ENCODE measurements around the gene FBXO8. TPM values are rescaled to one million over a fixed set of nuclear protein-coding genes. Genes with fewer than 3 reads are reported as not detected.

Gene FBXO8
- total and polyA plus RNA-seq, 8 donors: 6.7 to 16.9 (median 10.4) TPM

- Histone ChIP-seq H3K9me3 (no peaks in the 10 kb centered on the region), H3K27ac (no peak overlapping the region), H3K27me3 (no peaks in the 10 kb centered on the region), H3K4me3 (no peak overlapping the region), H3K4me1 (no peaks in the 10 kb centered on the region), H3K36me3 (peaks cover 0 to 8% (median 0%) of the 10 kb centered on the region in 3 donors)
- DNase-seq (no peak), ATAC-seq (no peak), FAIRE-seq (no peak)
- TF ChIP-seq CTCF (IDR thresholded peaks at IDR 0.05): no peak
- intact Hi-C loops (cut with DNase I): loop anchor here in 1 of 3 donors (5.0 kb wide), 1 partner anchor 94 kb away; no protein-coding TSS in a partner anchor
- WGBS, 2 donors: 85 to 87% methylated on average over 1 of the region's 1 CpG
Observed at GRCh38 chr4:174316546-174316945, 33.1 kb upstream of the FBXO8 start.

- Histone ChIP-seq H3K9me3 (no peaks in the 10 kb centered on the region), H3K4me3 (no peak overlapping the region), H3K4me1 (no peaks in the 10 kb centered on the region), H3K27me3 (no peaks in the 10 kb centered on the region), H3K36me3 (peaks cover 0 to 16% (median 0%) of the 10 kb centered on the region in 3 donors), H3K27ac (no peak overlapping the region)
- 85 to 93% methylated on average over 3 of the region's 3 CpGs for WGBS, 2 donors
- FAIRE-seq (no peak), DNase-seq (no peak), ATAC-seq (no peak)
- intact Hi-C loops (cut with DNase I): loop anchor here in 1 of 3 donors (5.0 kb wide), 1 partner anchor 92 kb away; no protein-coding TSS in a partner anchor
- no peak for TF ChIP-seq CTCF (IDR thresholded peaks at IDR 0.05)
Observed at GRCh38 chr4:174314770-174315169, 31.3 kb upstream of the FBXO8 start.

GRCh38 chr4:174314274-174314673, 30.8 kb upstream of the FBXO8 start:
- Histone ChIP-seq H3K4me3 (no peak overlapping the region), H3K9me3 (no peaks in the 10 kb centered on the region), H3K27ac (no peak overlapping the region), H3K36me3 (peaks cover 0 to 16% (median 0%) of the 10 kb centered on the region in 3 donors), H3K27me3 (no peaks in the 10 kb centered on the region), H3K4me1 (no peaks in the 10 kb centered on the region)
- 93 to 97% methylated on average over 3 of the region's 3 CpGs for WGBS, 2 donors
- TF ChIP-seq CTCF (IDR thresholded peaks at IDR 0.05): no peak
- intact Hi-C loops (cut with DNase I): no loop called here
- DNase-seq: no peak
- no peak for ATAC-seq
- no peak for FAIRE-seq

- H3K27ac ChIP-seq: no peak overlapping the region
- DNase-seq: no peak
- H3K36me3 ChIP-seq: peaks cover 0 to 16% (median 0%) of the 10 kb centered on the region in 3 donors
- 94% methylated on average over 3 of the region's 3 CpGs for WGBS, 2 donors
- H3K4me3 ChIP-seq: no peak overlapping the region
- intact Hi-C loops (cut with DNase I): no loop called here
- TF ChIP-seq CTCF (IDR thresholded peaks at IDR 0.05): no peak
- no peak for ATAC-seq
- H3K9me3 ChIP-seq: no peaks in the 10 kb centered on the region
- no peaks in the 10 kb centered on the region for H3K4me1 ChIP-seq
- no peaks in the 10 kb centered on the region for H3K27me3 ChIP-seq
- FAIRE-seq: no peak
Observed at GRCh38 chr4:174312993-174313392, 29.5 kb upstream of the FBXO8 start.

GRCh38 chr4:174307694-174308093, 24.2 kb upstream of the FBXO8 start:
- no peak for TF ChIP-seq CTCF (IDR thresholded peaks at IDR 0.05)
- no peak overlapping the region for H3K27ac ChIP-seq
- ATAC-seq: no peak
- DNase-seq: no peak
- H3K27me3 ChIP-seq: no peaks in the 10 kb centered on the region
- intact Hi-C loops (cut with DNase I): no loop called here
- WGBS, 2 donors: 89 to 93% methylated on average over 4 of the region's 4 CpGs
- no peaks in the 10 kb centered on the region for H3K4me1 ChIP-seq
- no peaks in the 10 kb centered on the region for H3K9me3 ChIP-seq
- peaks cover 0 to 8% (median 0%) of the 10 kb centered on the region in 3 donors for H3K36me3 ChIP-seq
- no peak for FAIRE-seq
- no peak overlapping the region for H3K4me3 ChIP-seq

Data from pancreas (tissue), 10 donors.